HG03460 (cell line): Measurements from ENCODE around the gene MSI2.
"Not testable (repeated sequence)": the region's sequence is repeated elsewhere in the genome, so short reads cannot be mapped to it uniquely, and the experiment has no call there.

Source experiments
- ATAC-seq: cut with Tn5 transposase; IDR thresholded peaks from one replicate; pipeline ENCODE4 v1.9.1; 2021; ENCODE audit not compliant: unreplicated experiment

MSI2 gene

GRCh38 chr17:57490890-57491289 is 234.6 kb downstream of the MSI2 start:
- ATAC-seq = no peak

GRCh38 chr17:57493171-57493570 is 236.8 kb downstream of the MSI2 start:
- ATAC-seq = no peak

GRCh38 chr17:57493625-57494024 is 237.3 kb downstream of the MSI2 start:
- no peak for ATAC-seq

- ATAC-seq = no peak
Observed at GRCh38 chr17:57494443-57494842, 238.1 kb downstream of the MSI2 start.

- ATAC-seq = no peak
Observed at GRCh38 chr17:57495771-57496170, 239.4 kb downstream of the MSI2 start.

- ATAC-seq = no peak
Observed at GRCh38 chr17:57496382-57496781, 240.1 kb downstream of the MSI2 start.

GRCh38 chr17:57498443-57498842 is 242.1 kb downstream of the MSI2 start:
- ATAC-seq = no peak

- ATAC-seq = not testable (repeated sequence)
Observed at GRCh38 chr17:57499221-57499620, 242.9 kb downstream of the MSI2 start.

- no peak for ATAC-seq
Observed at GRCh38 chr17:57499648-57500049, 243.3 kb downstream of the MSI2 start.

- ATAC-seq = no peak
Observed at GRCh38 chr17:57501016-57501415, 244.7 kb downstream of the MSI2 start.

GRCh38 chr17:57502022-57502421 is 245.7 kb downstream of the MSI2 start:
- no peak for ATAC-seq

GRCh38 chr17:57502811-57503241 is 246.5 kb downstream of the MSI2 start:
- no peak for ATAC-seq

GRCh38 chr17:57504208-57504607 is 247.9 kb downstream of the MSI2 start:
- no peak for ATAC-seq

- no peak for ATAC-seq
Observed at GRCh38 chr17:57505841-57506773, 249.8 kb downstream of the MSI2 start.

- ATAC-seq = no peak
Observed at GRCh38 chr17:57506774-57507127, 250.4 kb downstream of the MSI2 start.

- no peak for ATAC-seq
Observed at GRCh38 chr17:57507828-57508227, 251.5 kb downstream of the MSI2 start.

- ATAC-seq = no peak
Observed at GRCh38 chr17:57508671-57509070, 252.3 kb downstream of the MSI2 start.

- no peak for ATAC-seq
Observed at GRCh38 chr17:57511475-57512123, 255.3 kb downstream of the MSI2 start.

GRCh38 chr17:57512258-57512657 is 255.9 kb downstream of the MSI2 start:
- no peak for ATAC-seq

- no peak for ATAC-seq
Observed at GRCh38 chr17:57512691-57513090, 256.4 kb downstream of the MSI2 start.

GRCh38 chr17:57513569-57513968 is 257.2 kb downstream of the MSI2 start:
- ATAC-seq = no peak

GRCh38 chr17:57514614-57515013 is 258.3 kb downstream of the MSI2 start:
- ATAC-seq = no peak
